Neural progenitor cell (in vitro differentiated cells): ENCODE results near the gene C19orf73. TPM values are rescaled to one million over a fixed set of nuclear protein-coding genes. Genes with fewer than 3 reads are reported as not detected.

ENCODE experiments used
- DNase-seq: peaks from one replicate; pipeline ENCODE4 v3.0.0-alpha.2; 2016; ENCODE audit warnings: low spot score
- H2AFZ ChIP-seq: fragments of 200-600 bp; sonication (generic); replicated peaks from 2 replicates; pipeline ENCODE4 v1.6.1; 2016; ENCODE audit warnings: antibody characterized with exemption
- H3F3A ChIP-seq: fragments of 200-600 bp; sonication (generic); 2 replicates; pipeline ENCODE4 v1.6.1; 2016; ENCODE audit warnings: antibody characterized with exemption, low read depth
- H3K27ac ChIP-seq: fragments of 200-600 bp; sonication (generic); 2 replicates; pipeline ENCODE4 v1.5.1; 2016; ENCODE audit warnings: mild to moderate bottlenecking
- H3K27me3 ChIP-seq: fragments of 200-600 bp; sonication (generic); 2 replicates; pipeline ENCODE4 v1.6.1; 2016; ENCODE audit warnings: mild to moderate bottlenecking, moderate library complexity
- H3K36me3 ChIP-seq: fragments of 200-600 bp; sonication (generic); 2 replicates; pipeline ENCODE4 v1.5.1; 2016
- H3K4me1 ChIP-seq: fragments of 200-600 bp; sonication (generic); 2 replicates; pipeline ENCODE4 v1.6.1; 2016; ENCODE audit warnings: mixed run types
- H3K4me2 ChIP-seq: fragments of 200-600 bp; sonication (generic); 2 replicates; pipeline ENCODE4 v1.6.1; 2016
- H3K4me3 ChIP-seq: fragments of 200-600 bp; sonication (generic); 2 replicates; pipeline ENCODE4 v1.5.1; 2016
- H3K79me2 ChIP-seq: fragments of 200-600 bp; sonication (generic); 2 replicates; pipeline ENCODE4 v1.6.1; 2016; ENCODE audit warnings: low read depth
- H3K9ac ChIP-seq: fragments of 200-600 bp; sonication (generic); 2 replicates; pipeline ENCODE4 v1.6.1; 2016
- H3K9me3 ChIP-seq: fragments of 200-600 bp; sonication (generic); 2 replicates; pipeline ENCODE4 v1.5.1; 2016; ENCODE audit warnings: low read depth
- H4K20me1 ChIP-seq: fragments of 200-600 bp; sonication (generic); 2 replicates; pipeline ENCODE4 v1.6.1; 2016; ENCODE audit warnings: low read depth
- H3K27ac Mint-ChIP-seq: 3 replicates; pipeline ENCODE4 v1.8.0; 2021; ENCODE audit warnings: mixed read lengths
- H3K27me3 Mint-ChIP-seq: 2 replicates; pipeline ENCODE4 v1.8.0; 2022; ENCODE audit warnings: low read depth, mild to moderate bottlenecking, inconsistent platforms, moderate library complexity, mixed read lengths; ENCODE audit not compliant: insufficient read depth
- H3K36me3 Mint-ChIP-seq: 3 replicates; pipeline ENCODE4 v1.8.0; 2021; ENCODE audit warnings: mixed read lengths
- H3K4me1 Mint-ChIP-seq: 3 replicates; pipeline ENCODE4 v1.8.0; 2021; ENCODE audit warnings: mixed read lengths
- H3K4me3 Mint-ChIP-seq: 3 replicates; pipeline ENCODE4 v1.8.0; 2021; ENCODE audit warnings: mild to moderate bottlenecking, moderate library complexity, mixed read lengths
- H3K9me3 Mint-ChIP-seq: 3 replicates; pipeline ENCODE4 v1.8.0; 2020; ENCODE audit warnings: mixed read lengths
- EZH2 ChIP-seq: fragments of 200-600 bp; sonication (generic); IDR thresholded peaks from 2 replicates; pipeline ENCODE4 v1.6.1; 2017; ENCODE audit warnings: antibody characterized with exemption, mild to moderate bottlenecking, moderate library complexity
- EZH2phosphoT487 ChIP-seq: fragments of 200-600 bp; sonication (generic); IDR thresholded peaks from 2 replicates; pipeline ENCODE4 v1.6.1; 2017; ENCODE audit warnings: antibody characterized with exemption
- total RNA-seq: library from RNA; depleted of rRNA; stranded (reverse); fragments of >200 nt; gene quantifications from 2 replicates; pipeline ENCODE4 v1.2.3, GENCODE V29; 2015; ENCODE audit warnings: low replicate concordance
- TF ChIP-seq, protein P1 (sequence below): fragments of 200-600 bp; sonication (generic); IDR thresholded peaks from 2 replicates; pipeline ENCODE4 v1.5.1; 2017; ENCODE audit warnings: antibody characterized with exemption, mild to moderate bottlenecking

C19orf73 gene
- total RNA-seq = 1.7 TPM in 1 of 2 replicates, not detected in the other

GRCh38 chr19:49118565-49119410 is at the start of gene C19orf73:
Gene C19orf73, minus strand, starts transcription at chr19:49119143. Its CDS starts 121 bp downstream, at chr19:49119022.
- no peaks in the 10 kb centered on the region for H3K9me3 ChIP-seq
- peak within 1 kb of the TSS; percentile 86 for H3K4me2 ChIP-seq
- Mint-ChIP-seq H3K27me3 (peaks cover 17% of the 10 kb centered on the region), H3K4me1 (peaks cover 30% of the 10 kb centered on the region), H3K4me3 (peak within 1 kb of the TSS; percentile 85), H3K36me3 (peaks cover 4% of the 10 kb centered on the region), H3K27ac (peak within 1 kb of the TSS; percentile 72), H3K9me3 (no peaks in the 10 kb centered on the region)
- TF ChIP-seq, protein P1, sequence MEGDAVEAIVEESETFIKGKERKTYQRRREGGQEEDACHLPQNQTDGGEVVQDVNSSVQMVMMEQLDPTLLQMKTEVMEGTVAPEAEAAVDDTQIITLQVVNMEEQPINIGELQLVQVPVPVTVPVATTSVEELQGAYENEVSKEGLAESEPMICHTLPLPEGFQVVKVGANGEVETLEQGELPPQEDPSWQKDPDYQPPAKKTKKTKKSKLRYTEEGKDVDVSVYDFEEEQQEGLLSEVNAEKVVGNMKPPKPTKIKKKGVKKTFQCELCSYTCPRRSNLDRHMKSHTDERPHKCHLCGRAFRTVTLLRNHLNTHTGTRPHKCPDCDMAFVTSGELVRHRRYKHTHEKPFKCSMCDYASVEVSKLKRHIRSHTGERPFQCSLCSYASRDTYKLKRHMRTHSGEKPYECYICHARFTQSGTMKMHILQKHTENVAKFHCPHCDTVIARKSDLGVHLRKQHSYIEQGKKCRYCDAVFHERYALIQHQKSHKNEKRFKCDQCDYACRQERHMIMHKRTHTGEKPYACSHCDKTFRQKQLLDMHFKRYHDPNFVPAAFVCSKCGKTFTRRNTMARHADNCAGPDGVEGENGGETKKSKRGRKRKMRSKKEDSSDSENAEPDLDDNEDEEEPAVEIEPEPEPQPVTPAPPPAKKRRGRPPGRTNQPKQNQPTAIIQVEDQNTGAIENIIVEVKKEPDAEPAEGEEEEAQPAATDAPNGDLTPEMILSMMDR = no peak
- TF ChIP-seq EZH2phosphoT487 (no peak), EZH2 (no peak)
- H3K36me3 ChIP-seq = no peaks in the 10 kb centered on the region
- peaks cover 39% of the 10 kb centered on the region for H4K20me1 ChIP-seq
- peaks cover 3% of the 10 kb centered on the region for H3K4me1 ChIP-seq
- peaks cover 18% of the 10 kb centered on the region for H3F3A ChIP-seq
- H3K27ac ChIP-seq = no peak within 1 kb of the TSS
- H3K4me3 ChIP-seq = peak within 1 kb of the TSS; percentile 61
- no peaks in the 10 kb centered on the region for H3K79me2 ChIP-seq
- DNase-seq = peak; percentile 97
- H3K9ac ChIP-seq = no peak within 1 kb of the TSS
- H2AFZ ChIP-seq = no peak within 1 kb of the TSS
- peaks cover 54% of the 10 kb centered on the region for H3K27me3 ChIP-seq

GRCh38 chr19:49168421-49168820 is 49.5 kb upstream of the C19orf73 start:
- no peaks in the 10 kb centered on the region for H3K36me3 Mint-ChIP-seq
- no peaks in the 10 kb centered on the region for H3K36me3 ChIP-seq
- no peaks in the 10 kb centered on the region for H3F3A ChIP-seq
- H3K9ac ChIP-seq = no peak overlapping the region
- no peaks in the 10 kb centered on the region for H3K27me3 ChIP-seq
- no peak overlapping the region for H3K27ac Mint-ChIP-seq
- no peak overlapping the region for H3K4me2 ChIP-seq
- no peak overlapping the region for H3K4me3 ChIP-seq
- H3K9me3 ChIP-seq = no peaks in the 10 kb centered on the region
- H3K9me3 Mint-ChIP-seq = no peaks in the 10 kb centered on the region
- H3K4me1 Mint-ChIP-seq = peaks cover 6% of the 10 kb centered on the region
- H3K79me2 ChIP-seq = no peaks in the 10 kb centered on the region
- no peak for TF ChIP-seq EZH2phosphoT487
- TF ChIP-seq, protein P1 = no peak
- TF ChIP-seq EZH2 = no peak
- no peak for DNase-seq
- H3K4me1 ChIP-seq = no peaks in the 10 kb centered on the region
- H2AFZ ChIP-seq = no peak overlapping the region
- H3K27ac ChIP-seq = no peak overlapping the region
- no peak overlapping the region for H3K4me3 Mint-ChIP-seq
- peaks cover 9% of the 10 kb centered on the region for H3K27me3 Mint-ChIP-seq
- H4K20me1 ChIP-seq = no peaks in the 10 kb centered on the region

DNA sequence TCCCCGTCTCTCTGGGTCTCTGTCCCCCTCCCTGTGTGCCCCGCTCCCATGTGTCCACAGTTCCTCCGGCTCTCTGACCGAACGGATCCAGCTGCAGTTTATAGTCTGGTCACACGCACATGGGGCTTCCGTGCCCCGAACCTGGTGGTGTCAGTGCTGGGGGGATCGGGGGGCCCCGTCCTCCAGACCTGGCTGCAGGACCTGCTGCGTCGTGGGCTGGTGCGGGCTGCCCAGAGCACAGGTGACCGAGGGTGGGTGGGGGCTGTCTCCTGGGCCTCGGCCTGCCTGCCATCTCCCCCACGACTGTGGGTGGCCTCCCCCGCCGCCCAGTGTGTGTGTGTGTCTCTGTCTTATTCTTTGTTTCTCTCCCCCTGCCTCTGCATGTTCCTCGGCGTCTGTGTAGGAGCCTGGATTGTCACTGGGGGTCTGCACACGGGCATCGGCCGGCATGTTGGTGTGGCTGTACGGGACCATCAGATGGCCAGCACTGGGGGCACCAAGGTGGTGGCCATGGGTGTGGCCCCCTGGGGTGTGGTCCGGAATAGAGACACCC is 49.0 kb upstream of the C19orf73 start:
- no peak overlapping the region for H3K4me2 ChIP-seq
- H3K27ac Mint-ChIP-seq = no peak overlapping the region
- H3K9ac ChIP-seq = no peak overlapping the region
- H3K4me1 Mint-ChIP-seq = peaks cover 6% of the 10 kb centered on the region
- H3K27me3 ChIP-seq = no peaks in the 10 kb centered on the region
- DNase-seq = no peak
- H3K36me3 ChIP-seq = no peaks in the 10 kb centered on the region
- no peaks in the 10 kb centered on the region for H3K4me1 ChIP-seq
- no peak overlapping the region for H2AFZ ChIP-seq
- no peaks in the 10 kb centered on the region for H3K9me3 Mint-ChIP-seq
- H3K9me3 ChIP-seq = no peaks in the 10 kb centered on the region
- no peaks in the 10 kb centered on the region for H3F3A ChIP-seq
- H3K4me3 Mint-ChIP-seq = no peak overlapping the region
- H3K4me3 ChIP-seq = no peak overlapping the region
- peaks cover 9% of the 10 kb centered on the region for H3K27me3 Mint-ChIP-seq
- H3K27ac ChIP-seq = no peak overlapping the region
- no peak for TF ChIP-seq EZH2phosphoT487
- TF ChIP-seq, protein P1 = no peak
- TF ChIP-seq EZH2 = no peak
- no peaks in the 10 kb centered on the region for H3K36me3 Mint-ChIP-seq
- no peaks in the 10 kb centered on the region for H4K20me1 ChIP-seq
- no peaks in the 10 kb centered on the region for H3K79me2 ChIP-seq
